Occipital lobe (tissue), 2 donors: Measurements from ENCODE around the gene MTHFSD. TPM values are rescaled to one million over a fixed set of nuclear protein-coding genes. Genes with fewer than 3 reads are reported as not detected.

ENCODE experiments used
- DNase-seq: peaks from one replicate; lab custom pipeline; 2025; lab: John Stamatoyannopoulos, UW
- total RNA-seq: library from RNA; depleted of rRNA; stranded (reverse); fragments of >200 nt; gene quantifications from one replicate; pipeline ENCODE4 v1.2.3, GENCODE V29; 2014

MTHFSD gene
- total RNA-seq, 1 donor from 2014 or later = 10.3 TPM

DNA sequence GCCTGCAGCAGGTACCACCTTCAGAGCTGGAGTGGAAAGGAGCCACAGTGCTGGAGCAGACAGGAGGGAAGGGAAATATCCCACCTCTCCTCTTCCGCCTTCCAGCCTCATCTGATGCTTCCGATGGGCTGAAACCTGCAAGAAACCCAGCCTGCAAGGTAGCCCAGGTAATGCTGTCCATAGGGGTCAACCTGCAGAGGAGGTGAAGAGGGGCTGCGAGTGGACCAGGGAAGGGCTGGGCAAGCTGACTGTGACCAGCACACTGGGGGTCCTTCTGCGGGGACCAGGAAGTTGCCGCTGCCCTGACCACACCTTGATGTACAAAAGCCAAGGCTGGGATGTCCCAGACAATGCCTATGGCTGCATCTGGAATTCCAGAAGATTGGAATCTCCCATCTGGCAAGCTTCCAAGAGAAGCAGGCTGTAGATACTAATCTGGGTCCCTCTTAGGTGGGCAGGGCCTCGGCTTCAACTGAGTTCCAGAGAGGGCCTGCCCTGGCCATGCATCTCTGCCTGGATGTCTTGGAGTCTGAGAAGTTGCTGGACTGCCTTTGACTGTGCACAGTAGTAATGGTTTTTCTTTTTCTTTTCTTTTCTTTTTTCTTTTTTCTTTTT lies 29.1 kb upstream of the MTHFSD start:
- no peak for DNase-seq

DNA sequence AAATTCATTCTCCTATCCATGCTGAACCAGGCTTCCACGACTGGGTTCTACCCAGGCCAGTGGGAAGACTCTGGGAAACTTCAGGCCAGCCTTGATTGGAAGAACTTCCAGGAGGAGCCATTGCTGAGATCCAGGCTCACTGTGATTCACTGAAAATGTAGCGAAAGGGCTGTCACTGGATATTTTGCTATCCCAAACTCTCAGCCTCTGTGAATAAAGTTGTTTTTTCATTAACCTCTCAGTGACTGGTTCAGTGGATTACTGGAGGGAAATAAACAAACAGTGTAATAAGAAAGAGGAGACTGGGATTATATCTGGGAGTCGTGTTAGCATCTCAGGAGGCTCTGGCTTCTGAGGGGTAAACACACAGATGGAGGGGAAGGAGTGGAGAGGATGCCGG lies 26.4 kb upstream of the MTHFSD start:
- DNase-seq = no peak

DNA sequence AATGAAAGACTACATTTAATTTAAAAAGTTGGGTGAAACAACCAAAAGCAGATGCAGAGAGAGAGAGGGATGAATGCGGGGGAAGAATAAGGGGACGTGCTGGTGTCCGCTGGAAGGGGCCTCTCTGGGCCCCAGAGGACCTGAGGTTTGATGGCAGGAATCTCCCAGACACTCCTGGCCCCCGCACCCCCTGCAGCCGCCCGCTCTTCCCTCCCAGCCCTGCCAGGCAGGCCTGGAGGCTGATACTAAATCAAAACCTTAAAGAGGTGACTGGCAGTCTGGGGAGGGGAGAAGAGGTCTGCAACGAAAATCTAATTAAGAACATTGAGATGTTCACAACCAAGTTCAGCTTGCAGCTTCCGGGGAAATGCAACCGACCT lies 25.7 kb upstream of the MTHFSD start:
- no peak for DNase-seq

DNA sequence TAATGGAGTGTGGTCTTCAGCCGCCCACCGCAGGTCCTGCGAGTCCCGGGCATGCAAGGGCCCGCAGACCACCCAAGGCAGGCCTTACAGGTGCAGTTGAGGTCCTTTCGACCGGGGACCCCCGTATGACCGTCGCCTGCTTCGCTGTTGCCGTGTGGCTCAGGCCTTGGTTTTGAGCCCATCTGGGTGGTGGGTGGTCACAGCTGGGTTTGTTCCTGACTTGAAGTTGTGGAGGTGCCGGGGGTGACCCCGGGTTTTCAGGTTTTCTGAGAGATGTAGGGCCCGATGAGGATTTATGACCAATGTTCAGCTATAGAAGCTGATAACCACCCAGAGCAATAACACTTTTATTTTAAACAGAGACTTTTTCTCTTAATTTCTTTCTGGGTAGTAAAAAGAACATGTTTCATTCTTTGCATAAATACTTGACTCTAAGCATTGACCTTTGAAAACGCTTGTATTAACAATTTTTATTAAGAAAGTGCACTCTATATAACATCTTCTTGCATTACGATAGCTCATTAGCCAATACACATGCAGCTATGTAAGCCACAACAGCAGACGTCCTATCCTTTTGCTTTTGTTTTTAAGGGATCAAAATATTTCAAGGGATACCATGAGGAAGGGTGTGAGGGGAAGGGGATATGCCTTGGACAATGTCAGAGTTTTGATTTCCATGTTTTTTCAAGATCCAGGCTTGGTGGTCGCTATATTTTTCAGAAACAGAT lies 25.2 kb upstream of the MTHFSD start:
- no peak for DNase-seq

DNA sequence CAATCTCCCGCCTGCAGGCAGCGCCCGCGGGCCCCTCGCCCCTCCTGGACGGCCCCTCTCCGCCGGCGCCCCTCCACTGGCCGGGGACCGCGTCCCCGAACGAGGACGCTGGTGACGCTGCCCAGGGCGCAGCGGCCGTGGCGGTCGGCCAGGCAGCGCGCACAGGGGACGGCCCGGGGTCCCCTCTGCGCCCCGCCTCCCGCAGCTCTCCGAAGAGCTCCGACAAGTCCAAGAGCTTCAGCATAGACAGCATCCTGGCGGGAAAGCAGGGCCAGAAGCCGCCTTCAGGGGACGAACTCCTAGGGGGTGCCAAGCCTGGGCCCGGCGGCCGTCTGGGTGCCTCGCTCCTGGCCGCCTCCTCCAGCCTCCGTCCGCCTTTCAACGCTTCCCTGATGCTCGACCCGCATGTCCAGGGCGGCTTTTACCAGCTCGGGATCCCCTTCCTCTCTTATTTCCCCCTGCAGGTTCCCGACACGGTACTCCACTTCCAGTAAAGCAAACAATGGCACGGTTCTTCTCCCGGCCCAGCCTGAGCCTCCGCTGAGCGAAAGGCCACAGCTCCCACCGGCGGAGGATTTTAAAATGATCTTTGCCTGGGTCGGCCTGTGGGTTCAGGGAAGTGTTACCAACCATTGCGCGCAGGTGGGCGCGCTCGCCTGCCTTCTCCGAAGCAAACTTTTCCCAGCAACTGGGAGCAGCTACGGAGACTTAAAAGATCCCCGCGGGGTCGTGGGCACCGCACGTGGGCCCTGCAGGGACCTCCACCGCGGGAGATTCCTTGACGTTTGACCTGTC lies 24.4 kb upstream of the MTHFSD start:
- no peak for DNase-seq

DNA sequence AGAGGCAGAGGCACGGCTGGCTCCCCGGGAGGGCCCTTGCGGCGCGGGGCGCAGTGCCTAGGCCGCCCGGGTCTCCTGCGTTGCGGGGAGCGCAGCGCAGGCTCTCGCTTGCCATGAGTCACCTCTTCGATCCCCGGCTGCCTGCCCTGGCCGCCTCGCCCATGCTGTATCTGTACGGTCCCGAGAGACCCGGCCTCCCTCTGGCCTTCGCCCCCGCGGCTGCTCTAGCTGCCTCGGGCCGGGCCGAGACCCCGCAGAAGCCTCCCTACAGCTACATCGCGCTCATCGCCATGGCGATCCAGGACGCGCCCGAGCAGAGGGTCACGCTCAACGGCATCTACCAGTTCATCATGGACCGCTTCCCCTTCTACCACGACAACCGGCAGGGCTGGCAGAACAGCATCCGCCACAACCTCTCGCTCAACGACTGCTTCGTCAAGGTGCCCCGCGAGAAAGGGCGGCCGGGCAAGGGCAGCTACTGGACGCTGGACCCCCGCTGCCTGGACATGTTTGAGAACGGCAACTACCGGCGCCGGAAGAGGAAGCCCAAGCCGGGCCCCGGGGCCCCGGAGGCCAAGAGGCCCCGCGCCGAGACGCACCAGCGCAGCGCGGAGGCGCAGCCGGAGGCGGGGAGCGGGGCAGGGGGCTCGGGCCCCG lies 23.7 kb upstream of the MTHFSD start:
- no peak for DNase-seq

DNA sequence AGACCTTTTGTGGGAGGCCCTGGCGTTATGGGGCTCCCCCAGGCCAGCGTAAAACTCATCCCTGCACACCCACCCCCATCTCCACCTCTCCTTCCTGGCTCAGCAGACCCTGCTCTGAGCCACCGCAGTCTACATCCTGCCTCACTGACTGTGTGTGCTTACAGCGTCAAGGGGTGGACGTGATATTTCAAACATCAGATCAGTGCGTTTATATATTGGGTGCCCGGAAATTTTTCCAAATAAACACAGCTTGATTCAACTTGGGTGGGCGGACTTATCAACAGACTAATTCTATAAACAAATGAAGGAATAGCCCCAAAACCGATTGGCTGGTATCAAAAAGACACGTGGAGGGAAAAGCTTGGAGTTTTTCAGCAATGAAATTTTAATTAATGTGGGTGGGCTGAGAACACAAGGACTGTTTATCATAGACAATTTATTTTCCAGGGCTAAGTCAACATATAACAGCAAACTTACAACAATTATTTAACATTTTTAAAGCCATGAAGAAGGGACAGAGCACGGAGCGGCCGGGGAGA lies 23.1 kb upstream of the MTHFSD start, which contains the start of gene FOXL1:
Gene FOXL1, plus strand, starts transcription at position 489 of the 539 bp plus-strand sequence. CDS start 175 bp downstream, outside the sequence.
- no peak for DNase-seq

DNA sequence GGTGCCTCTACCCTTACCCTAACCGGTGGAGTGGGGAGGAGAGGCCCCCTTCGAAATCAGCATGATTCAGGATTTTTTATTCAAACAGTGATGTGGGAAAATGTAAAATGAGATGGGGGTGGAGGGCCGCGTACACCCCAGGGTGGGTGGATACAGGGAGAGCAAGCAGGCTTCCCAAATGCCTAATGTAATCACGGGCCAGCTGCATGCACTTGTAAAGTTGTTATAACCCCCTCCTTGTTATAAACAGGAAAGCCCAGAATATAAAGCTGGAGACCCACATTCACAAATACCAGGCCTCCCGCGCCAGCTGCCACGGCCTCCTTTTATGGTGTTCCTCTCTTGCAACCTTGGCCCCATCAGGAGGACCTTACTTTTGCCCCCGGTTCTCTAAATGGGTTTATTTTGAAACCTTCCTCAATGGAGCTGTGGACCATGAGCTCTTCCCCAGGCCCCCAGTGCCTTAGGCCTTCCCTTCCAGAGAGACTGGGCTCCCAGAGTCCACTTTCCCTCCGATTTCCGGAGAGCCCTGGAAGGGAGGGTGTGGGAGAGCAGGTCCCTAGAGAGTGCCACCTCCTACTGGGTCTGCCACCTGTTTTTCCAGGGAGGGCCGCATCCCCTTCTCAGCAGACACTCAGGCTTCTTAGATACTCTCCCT lies 22.4 kb upstream of the MTHFSD start:
- DNase-seq = no peak

DNA sequence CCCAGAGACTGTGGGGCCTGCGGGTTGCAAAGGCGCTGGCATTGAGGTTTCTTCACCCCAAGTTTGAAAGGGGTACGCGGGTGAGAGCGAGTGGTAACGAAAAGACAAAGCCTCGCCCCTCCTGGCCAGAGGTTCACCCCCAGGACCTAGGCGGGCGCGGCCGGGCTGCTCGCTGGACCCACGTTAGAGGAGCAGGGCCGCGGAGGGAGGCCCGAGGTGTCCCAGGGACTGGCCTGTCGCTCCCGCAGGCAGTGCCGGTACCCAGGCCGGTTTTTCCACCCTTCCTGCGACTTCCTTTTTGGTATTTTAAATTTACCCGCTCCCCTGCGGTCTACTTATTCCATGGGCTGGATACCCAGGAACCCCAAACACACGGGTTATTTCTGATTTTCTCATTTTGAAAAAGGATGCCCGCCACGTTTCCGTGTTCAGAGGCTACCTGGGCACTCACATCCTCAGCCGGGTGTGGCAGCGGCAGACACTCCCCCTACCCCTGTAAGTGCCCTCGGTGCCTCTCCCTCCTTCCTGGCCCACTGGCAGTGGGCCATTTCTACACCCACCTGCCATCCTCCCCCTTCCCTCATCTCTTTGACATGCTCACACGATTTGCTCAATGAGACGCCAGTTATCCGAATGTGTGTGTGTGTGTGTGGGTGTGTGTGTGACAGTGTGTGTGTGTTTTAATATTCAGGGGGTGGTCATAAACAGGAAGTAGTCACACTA lies 21.7 kb upstream of the MTHFSD start:
- no peak for DNase-seq

DNA sequence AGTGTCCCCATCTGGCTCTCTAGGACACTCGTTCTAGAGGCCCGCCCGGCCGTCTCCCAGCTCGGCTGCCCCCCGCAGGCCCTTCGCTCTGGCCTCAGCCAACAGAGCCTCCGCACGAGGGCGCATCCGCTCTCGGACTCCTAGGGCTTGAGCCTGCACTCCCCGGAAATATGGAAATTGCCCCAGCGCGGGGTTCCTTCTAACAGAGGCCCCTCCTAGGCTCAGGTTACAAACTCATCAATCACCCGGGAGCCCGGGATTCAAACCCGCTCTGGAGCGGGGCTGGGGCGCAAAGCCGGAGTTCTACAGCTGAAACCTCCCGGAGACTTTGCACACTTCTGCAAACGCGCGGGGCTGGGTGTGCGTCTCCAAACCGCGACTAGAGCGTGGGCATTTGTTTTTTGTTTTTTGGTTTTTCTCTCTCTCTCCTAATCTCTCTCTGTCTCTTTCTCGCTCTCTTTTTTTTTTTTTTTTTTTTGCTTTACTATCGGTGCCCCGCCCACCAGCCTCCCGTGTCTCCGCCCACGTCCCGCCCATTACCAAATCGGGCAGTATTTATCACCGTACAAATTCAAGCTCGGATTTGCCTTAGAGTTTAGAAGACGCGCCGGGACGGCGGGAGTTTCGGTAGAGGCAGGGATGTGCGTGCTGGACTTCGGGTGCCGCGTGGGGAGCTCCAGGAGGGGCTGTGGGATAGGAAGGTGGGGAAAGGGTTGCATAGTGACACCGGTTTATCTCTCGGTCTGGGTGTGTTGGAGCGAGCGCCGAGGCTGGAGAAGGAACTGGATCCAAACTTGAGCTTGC lies 20.9 kb upstream of the MTHFSD start:
- DNase-seq = no peak

DNA sequence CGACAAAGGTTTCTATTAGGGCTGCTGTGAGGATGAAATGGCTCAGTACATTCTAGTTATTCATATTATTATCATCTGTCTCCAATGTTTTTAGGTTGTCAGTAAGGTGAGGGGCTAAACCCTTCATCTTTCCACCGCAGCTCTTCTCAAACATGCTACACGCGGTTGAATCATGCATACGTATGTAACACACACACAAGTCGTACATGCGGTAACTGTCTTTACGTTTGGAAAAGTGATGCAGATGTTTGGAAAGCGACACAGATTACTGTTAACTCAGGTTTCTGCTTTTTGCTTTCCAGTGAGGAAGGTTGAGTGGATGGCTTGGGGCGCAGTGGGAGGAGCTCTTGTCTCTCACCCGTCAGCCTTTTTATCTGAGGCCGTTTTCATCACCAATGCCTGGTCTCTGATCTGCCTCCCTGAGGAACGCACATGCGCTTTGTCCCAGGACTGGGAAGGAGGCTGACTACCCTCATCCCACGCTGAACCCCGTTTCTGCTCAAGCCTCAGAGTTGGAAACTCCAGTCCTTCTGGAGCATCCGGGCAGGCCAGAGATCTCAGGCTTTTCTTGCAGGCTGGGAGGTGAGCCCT lies 20.2 kb upstream of the MTHFSD start:
- no peak for DNase-seq

DNA sequence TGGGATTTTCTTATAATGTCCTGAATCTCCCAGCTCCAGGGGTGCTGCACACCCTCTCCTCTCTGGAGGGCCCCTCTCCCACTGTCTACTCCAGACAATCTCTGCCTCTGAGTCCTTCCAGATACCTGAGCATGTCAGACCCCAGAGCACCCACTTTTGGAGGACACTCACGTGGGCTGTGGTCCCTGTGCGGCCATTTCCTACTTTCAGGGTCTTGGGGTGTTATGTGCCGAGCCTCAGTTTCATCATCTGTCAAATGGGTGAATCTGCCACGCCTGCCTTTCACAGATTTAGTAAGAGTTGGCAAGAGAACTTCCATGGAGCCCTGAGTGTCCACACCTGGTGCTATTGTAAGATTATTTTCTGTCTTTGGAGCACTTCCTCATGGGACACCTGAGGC lies 19.6 kb upstream of the MTHFSD start:
- DNase-seq = no peak

DNA sequence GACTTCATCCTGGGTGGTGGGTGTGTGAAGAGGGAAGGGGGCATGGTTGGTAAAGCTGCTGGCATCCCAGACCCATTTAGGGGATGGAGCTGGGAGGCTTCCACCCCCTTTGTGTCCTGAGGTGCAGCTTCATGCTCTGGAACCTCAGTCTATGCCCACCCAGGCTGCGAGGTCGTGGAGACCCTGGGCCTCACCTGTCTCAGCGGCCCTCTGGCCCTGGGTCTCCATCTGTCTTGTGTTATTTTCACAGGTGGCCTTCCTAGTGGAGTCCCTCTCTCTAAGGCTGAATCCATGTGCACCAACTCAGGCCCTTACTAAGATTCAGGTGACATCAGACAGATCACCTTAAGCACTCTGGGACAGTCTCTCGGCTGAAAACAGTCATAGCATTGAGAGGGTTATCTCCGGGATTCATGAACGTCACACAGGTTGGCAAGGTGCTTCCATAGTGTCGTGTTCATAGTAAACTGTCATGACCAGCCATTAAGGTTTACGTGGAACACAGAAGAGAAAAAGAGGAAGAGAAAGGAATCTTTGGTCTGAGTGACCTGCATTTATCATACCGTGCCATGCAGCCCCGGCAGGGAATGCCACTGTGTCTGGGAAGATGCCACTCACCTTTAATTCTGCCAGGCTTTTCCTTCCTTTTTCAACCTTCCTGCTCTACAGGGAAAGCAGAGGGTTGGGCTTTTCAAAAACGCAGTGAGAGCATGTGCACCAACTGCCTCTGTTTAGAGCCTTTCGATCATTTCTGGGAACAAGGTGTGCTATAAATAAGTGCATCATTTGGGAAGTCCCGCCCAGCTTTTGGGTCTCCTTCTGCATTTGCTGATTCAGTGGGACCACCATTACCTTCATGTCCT lies 18.8 kb upstream of the MTHFSD start:
- DNase-seq = no peak

DNA sequence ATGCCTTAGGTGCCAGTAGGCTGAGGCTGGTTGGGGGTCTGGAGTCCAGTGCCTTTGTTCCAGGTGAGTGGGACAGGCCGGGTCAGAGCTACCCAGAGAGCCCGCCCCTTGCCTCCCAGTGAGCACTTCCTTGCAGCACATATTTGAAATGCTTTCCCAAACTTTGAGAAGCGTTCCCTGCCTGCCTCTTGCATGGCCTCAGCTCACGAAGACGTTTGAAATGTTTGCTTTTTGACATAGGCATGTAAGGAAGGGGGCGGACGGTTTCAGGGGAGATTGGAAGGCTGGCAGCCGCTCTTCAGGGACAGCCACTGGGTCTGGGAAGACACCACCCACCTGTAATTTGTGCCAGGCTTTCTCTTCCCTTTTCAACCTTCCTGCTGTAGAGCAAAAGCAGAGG lies 18.2 kb upstream of the MTHFSD start:
- DNase-seq = no peak

DNA sequence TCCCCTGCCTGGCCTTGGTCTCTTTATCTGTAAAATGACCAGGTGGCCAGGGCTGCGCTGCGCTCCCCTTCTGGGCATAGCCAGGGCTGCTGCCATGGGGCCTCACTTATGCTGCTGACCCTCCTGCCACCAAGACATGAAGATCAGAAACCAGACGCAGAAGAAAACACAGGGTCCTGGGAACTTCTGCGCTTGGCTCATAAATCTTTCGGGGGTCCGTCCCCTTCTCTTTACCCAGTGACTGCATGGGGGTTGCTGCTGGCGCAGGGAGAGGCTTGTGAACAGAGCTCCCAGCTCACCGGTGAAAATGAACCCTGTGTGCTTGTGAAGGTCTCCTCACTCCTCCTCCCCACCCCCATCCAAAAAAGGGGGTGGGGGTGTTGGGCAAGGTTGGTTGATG lies 17.6 kb upstream of the MTHFSD start:
- DNase-seq = no peak

DNA sequence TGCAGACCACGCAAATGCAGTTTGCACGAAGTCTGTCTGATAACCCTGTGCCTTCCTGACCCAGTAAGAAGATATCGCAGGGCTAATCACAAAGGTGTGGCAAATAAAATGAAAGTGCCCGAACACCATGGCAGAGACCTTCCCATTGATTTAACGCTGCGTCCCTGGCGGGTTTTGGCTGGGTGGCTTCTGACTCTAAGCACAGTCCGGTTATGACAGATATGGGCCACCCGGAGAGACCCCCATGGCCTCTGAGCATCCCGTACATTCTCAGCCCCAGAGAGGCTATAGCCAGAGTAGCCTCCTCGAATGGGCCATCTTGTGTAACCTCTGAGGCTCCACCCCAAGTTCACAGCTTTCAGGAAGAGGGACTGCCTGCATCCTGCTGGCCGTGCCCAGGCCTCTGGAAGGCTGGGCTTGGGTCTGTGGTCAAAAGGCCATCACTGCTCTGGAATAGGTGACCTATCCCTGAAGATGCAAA lies 17.0 kb upstream of the MTHFSD start:
- DNase-seq = no peak

DNA sequence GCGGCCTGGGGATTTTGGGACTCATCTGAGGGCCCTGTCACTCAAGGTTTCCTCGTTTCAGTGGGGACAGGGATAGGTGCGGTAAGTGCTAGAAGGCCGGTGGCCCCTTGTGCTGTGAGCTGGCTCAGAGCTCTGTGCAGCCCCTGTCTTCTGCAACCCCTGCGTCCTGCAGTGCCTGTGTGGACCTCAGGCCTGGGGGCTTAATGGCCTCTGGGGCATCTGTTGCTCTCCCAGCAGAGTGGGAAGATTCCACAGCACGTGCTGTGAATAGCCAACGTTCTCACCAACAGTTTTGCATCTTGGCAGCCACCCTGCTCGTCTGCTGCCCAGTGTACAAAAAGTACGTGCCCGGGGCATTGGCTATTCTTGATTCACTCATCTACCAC lies 16.5 kb upstream of the MTHFSD start:
- DNase-seq = no peak
